MM.1S (cell line): ENCODE measurements around the gene OLFML1.

ENCODE experiments used
- EZH2 ChIP-seq: fragments of 300-600 bp; sonication (generic); optimal IDR thresholded peaks from 2 replicates; pipeline ENCODE3; 2017; ENCODE audit warnings: low read depth, mild to moderate bottlenecking, antibody characterized with exemption, low read length, mixed read lengths
- TF ChIP-seq, protein P1 (sequence below): fragments of 300-600 bp; sonication (generic); IDR thresholded peaks from 2 replicates; pipeline ENCODE4 v1.5.1; 2016; ENCODE audit warnings: antibody characterized with exemption, low read length, mixed read lengths

DNA sequence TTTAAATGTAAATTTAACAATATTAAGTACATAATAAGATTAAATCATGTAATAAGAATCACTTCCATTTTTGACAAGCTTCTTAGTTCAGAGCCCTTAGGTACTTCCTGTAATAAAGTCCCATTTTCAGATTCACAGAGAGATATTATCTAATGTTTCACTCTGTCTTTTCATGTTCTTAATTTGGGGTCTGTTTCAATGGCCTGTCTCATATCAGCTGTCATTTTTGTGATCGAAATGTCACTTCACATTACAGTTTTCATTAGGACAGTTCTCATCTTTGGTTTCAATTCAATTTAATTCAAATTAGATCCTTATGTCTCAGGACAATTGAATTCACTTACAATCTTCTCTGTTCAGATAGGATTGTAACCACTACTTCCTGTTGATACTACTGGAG is 22.6 kb upstream of the OLFML1 start:
- TF ChIP-seq, protein P1, sequence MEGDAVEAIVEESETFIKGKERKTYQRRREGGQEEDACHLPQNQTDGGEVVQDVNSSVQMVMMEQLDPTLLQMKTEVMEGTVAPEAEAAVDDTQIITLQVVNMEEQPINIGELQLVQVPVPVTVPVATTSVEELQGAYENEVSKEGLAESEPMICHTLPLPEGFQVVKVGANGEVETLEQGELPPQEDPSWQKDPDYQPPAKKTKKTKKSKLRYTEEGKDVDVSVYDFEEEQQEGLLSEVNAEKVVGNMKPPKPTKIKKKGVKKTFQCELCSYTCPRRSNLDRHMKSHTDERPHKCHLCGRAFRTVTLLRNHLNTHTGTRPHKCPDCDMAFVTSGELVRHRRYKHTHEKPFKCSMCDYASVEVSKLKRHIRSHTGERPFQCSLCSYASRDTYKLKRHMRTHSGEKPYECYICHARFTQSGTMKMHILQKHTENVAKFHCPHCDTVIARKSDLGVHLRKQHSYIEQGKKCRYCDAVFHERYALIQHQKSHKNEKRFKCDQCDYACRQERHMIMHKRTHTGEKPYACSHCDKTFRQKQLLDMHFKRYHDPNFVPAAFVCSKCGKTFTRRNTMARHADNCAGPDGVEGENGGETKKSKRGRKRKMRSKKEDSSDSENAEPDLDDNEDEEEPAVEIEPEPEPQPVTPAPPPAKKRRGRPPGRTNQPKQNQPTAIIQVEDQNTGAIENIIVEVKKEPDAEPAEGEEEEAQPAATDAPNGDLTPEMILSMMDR, result no peak
- no peak for TF ChIP-seq EZH2
